Measurements from ENCODE around the gene DSCAM. TPM values are rescaled to one million over a fixed set of nuclear protein-coding genes. Genes with fewer than 3 reads are reported as not detected.

DSCAM gene
- total and polyA plus RNA-seq, 3 donors from 2014 or later: 0.70 to 2.3 (median 2.0) TPM

DNA sequence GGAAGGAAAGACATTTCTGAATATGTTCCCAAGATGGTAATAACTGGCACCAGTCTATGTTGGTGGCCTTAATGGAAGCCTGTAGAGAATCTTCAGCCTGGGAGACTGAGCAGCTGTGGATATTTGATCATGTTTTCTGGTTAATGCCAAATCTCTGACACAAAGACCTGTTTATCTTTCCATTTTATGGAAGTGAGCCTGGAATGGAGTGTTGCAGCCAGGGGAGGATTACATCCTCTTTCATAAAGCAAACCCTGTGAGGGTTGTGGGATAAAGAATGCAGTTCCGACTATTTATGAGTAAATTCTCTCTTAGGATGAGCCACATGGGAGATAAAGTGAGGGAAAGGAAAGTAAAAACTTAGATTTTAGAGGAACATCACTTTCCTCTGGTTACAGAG lies 835.6 kb downstream of the DSCAM start:
- Histone ChIP-seq H3K27ac (no peak overlapping the region), H3K4me1 (no peaks in the 10 kb centered on the region), H3K27me3 (no peaks in the 10 kb centered on the region), H3K4me3 (no peak overlapping the region), H3K36me3 (ENCODE audit: low read depth, missing control alignments) (no peaks in the 10 kb centered on the region), H3K9me3 (no peaks in the 10 kb centered on the region)
- 47 to 81% methylated on average over 1 of the region's 1 CpG for WGBS, 2 donors
- intact Hi-C loops (cut with DNase I; ENCODE audit: low total_unique reads): no loop called here
- TF ChIP-seq CTCF (IDR thresholded peaks at IDR 0.05) (no peak), POLR2A (IDR thresholded peaks at IDR 0.05) (no peak)
- no peak for DNase-seq

DNA sequence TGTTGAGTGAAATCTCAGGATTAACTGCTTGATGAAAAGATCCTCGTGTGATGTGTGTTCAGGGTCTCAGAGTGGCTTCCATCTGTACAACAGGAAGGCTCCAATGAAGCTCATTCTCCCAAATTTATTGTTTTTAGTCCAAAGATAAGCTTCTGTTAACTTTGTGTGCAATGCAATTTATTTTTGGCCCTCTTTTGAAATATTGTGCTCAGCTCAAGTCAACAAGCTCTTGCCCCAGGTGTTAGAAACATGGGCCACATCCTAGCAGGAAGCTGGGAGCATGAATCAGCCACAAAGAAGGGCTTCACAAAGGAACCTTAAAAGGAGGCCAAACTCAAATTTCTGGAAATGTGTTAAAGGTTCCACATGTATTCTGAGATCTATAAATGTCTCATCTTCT lies 844.0 kb downstream of the DSCAM start:
- H3K27me3 ChIP-seq: no peaks in the 10 kb centered on the region
- intact Hi-C loops (cut with DNase I; ENCODE audit: low total_unique reads): no loop called here
- no peak overlapping the region for H3K4me3 ChIP-seq
- H3K9me3 ChIP-seq: no peaks in the 10 kb centered on the region
- DNase-seq: no peak
- no peaks in the 10 kb centered on the region for H3K36me3 ChIP-seq (ENCODE audit: low read depth, missing control alignments)
- TF ChIP-seq CTCF (IDR thresholded peaks at IDR 0.05) (no peak), POLR2A (IDR thresholded peaks at IDR 0.05) (no peak)
- H3K27ac ChIP-seq: no peak overlapping the region
- WGBS, 2 donors: 23 to 43% methylated on average over 1 of the region's 1 CpG
- no peaks in the 10 kb centered on the region for H3K4me1 ChIP-seq

- intact Hi-C loops (cut with DNase I; ENCODE audit: low total_unique reads): no loop called here
- no peak for DNase-seq
- no peaks in the 10 kb centered on the region for H3K4me1 ChIP-seq
- no peaks in the 10 kb centered on the region for H3K36me3 ChIP-seq (ENCODE audit: low read depth, missing control alignments)
- no peak overlapping the region for H3K4me3 ChIP-seq
- H3K9me3 ChIP-seq: no peaks in the 10 kb centered on the region
- WGBS, 2 donors: 44 to 57% methylated on average over 16 to 19 of the region's 19 CpGs
- H3K27me3 ChIP-seq: no peaks in the 10 kb centered on the region
- TF ChIP-seq POLR2A (IDR thresholded peaks at IDR 0.05) (no peak), CTCF (IDR thresholded peaks at IDR 0.05) (no peak)
- no peak overlapping the region for H3K27ac ChIP-seq
Observed at GRCh38 chr21:39984286-39984991, 862.5 kb downstream of the DSCAM start.

DNA sequence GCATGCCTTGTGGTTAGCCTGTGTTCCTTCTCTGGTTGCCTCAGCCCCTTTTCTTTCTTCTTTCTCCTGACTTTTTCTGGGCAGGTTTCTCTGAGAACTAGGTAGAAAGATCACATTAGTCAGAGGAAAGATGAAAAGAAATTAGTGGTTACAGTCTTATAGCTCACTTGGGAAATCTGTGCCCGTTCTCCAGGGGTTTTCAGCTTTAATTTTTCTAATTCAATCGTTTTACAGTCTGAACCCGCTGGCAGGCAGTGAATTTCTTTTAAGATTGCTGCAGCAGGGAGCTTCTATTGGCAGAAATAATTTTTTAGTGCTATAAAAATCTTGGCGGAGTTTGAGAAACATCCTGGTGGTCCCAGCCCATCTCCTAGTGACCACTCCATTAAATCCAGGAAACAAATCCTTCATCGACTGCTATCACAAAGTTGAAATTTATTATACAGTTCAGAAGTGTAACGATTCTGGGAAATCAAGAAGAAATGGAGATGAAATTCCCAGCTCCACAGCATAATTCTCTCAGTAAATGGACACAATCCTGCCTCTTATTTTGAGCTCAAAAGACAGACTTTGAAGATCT lies 866.6 kb downstream of the DSCAM start:
- Histone ChIP-seq H3K4me3 (no peak overlapping the region), H3K27me3 (no peaks in the 10 kb centered on the region), H3K27ac (no peak overlapping the region), H3K36me3 (ENCODE audit: low read depth, missing control alignments) (no peaks in the 10 kb centered on the region), H3K9me3 (no peaks in the 10 kb centered on the region), H3K4me1 (no peaks in the 10 kb centered on the region)
- intact Hi-C loops (cut with DNase I; ENCODE audit: low total_unique reads): no loop called here
- no peak for DNase-seq
- WGBS, 2 donors: 50 to 64% methylated on average over 6 of the region's 6 CpGs
- TF ChIP-seq CTCF (IDR thresholded peaks at IDR 0.05): no peak
- TF ChIP-seq POLR2A (IDR thresholded peaks at IDR 0.05): no peak

GRCh38 chr21:39979321-39979720 lies 867.6 kb downstream of the DSCAM start:
- intact Hi-C loops (cut with DNase I; ENCODE audit: low total_unique reads): no loop called here
- Histone ChIP-seq H3K4me3 (no peak overlapping the region), H3K36me3 (ENCODE audit: low read depth, missing control alignments) (no peaks in the 10 kb centered on the region), H3K9me3 (no peaks in the 10 kb centered on the region), H3K4me1 (no peaks in the 10 kb centered on the region), H3K27ac (no peak overlapping the region), H3K27me3 (no peaks in the 10 kb centered on the region)
- DNase-seq: no peak
- WGBS, 2 donors: 84 to 88% methylated on average over 8 of the region's 8 CpGs
- TF ChIP-seq POLR2A (IDR thresholded peaks at IDR 0.05): no peak
- TF ChIP-seq CTCF (IDR thresholded peaks at IDR 0.05): no peak
